AG04450 (cell line): Measurements from ENCODE around the gene GNG13. TPM values are rescaled to one million over a fixed set of nuclear protein-coding genes. Genes with fewer than 3 reads are reported as not detected.

Source experiments
- CTCF ChIA-PET: fragments of 300-600, 350-600 bp; formaldehyde crosslinking; extraction: SDS; loops from one replicate; lab custom pipeline; 2022; ENCODE audit warnings: antibody characterized with exemption, inconsistent platforms; lab: Charles Lee
- POLR2A ChIA-PET: fragments of 350-600 bp; formaldehyde crosslinking; extraction: SDS; loops from one replicate; lab custom pipeline; 2021; ENCODE audit warnings: antibody characterized with exemption, inconsistent platforms; lab: Yijun Ruan, JAX
- DNase-seq: peaks from one replicate; pipeline ENCODE4 v3.0.0-alpha.2; 2011; ENCODE audit warnings: low read depth, low spot score
- H3K27ac ChIP-seq: one replicate; pipeline ENCODE4 v1.5.1; 2012; ENCODE audit warnings: low read depth, low read length, control low read depth
- H3K27me3 ChIP-seq: one replicate; pipeline ENCODE4 v1.6.0; 2012; ENCODE audit warnings: low read length; ENCODE audit not compliant: control insufficient read depth, insufficient read depth
- H3K4me3 ChIP-seq: 2 replicates; pipeline ENCODE4 v1.5.1; 2011; ENCODE audit warnings: mild to moderate bottlenecking, low read depth, low read length, control low read depth
- H3K9me3 ChIP-seq: 2 replicates; pipeline ENCODE4 v1.5.1; 2012; ENCODE audit warnings: low read length; ENCODE audit not compliant: control insufficient read depth, insufficient read depth
- CTCF ChIP-seq: IDR thresholded peaks from 2 replicates; pipeline ENCODE4 v1.5.1; 2011; ENCODE audit warnings: low read depth, low read length, control low read depth, inconsistent platforms
- polyA plus RNA-seq: library from polyadenylated mRNA; depleted of rRNA; stranded (reverse); fragments of >200 nt; gene quantifications from 2 replicates; pipeline ENCODE4 v1.2.3, GENCODE V29; 2011

The GNG13 gene
- polyA plus RNA-seq, 1 experiment = not detected

- peak overlapping the region; percentile 20; the same call in 1 of the 2 replicates for H3K4me3 ChIP-seq
- H3K9me3 ChIP-seq = peaks cover 32% of the 10 kb centered on the region
- TF ChIP-seq CTCF = no peak
- peaks cover 11% of the 10 kb centered on the region for H3K27me3 ChIP-seq
- no peak overlapping the region for H3K27ac ChIP-seq
- DNase-seq = no peak
- POLR2A ChIA-PET = no interaction called here
- CTCF ChIA-PET = no interaction called here
Observed at GRCh38 chr16:825341-826061, 25.0 kb upstream of the GNG13 start.

DNA sequence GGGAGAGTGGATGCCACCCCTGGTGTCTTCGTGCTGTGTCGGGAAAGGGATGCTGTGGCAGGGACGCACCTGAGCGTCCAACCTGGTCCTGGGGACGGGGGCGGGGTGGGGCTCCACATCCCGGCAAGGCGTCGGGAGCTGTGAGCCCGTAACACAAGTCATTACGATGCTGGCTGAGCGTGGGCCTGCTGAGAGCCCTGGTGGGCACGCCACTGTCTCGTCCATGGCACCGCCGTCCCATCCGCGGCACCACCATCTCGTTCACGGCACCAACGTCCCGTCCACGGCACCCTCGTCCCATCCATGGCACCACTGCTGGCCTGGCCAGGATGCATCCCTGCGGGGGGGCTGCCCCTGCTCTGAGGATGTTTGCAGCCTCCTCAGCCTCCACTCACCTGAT, 24.1 kb upstream of the GNG13 start:
- H3K27me3 ChIP-seq = peaks cover 11% of the 10 kb centered on the region
- no peak for DNase-seq
- no peak overlapping the region for H3K4me3 ChIP-seq
- no peak for TF ChIP-seq CTCF
- CTCF ChIA-PET = no interaction called here
- POLR2A ChIA-PET = no interaction called here
- H3K9me3 ChIP-seq = peaks cover 26% of the 10 kb centered on the region
- H3K27ac ChIP-seq = no peak overlapping the region

DNA sequence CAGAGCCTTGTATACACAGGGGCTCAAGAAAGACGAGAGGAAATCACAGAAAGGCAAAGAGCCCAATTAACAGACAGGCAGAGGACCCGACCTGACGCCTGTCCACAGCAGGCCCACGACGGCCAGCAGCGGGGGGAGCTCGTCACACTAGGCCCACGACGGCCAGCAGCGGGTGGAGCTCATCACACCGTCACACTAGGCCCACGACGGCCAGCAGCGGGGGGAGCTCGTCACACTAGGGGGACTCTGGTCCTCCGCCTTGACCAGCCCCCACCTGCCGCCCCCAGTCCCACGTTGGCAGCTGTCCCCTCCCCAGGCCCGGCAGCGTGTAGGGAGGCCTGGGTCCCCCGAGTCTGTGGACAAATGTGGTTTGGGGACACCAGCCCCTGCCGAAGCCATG, 23.7 kb upstream of the GNG13 start:
- H3K4me3 ChIP-seq = no peak overlapping the region
- no peak overlapping the region for H3K27ac ChIP-seq
- peaks cover 26% of the 10 kb centered on the region for H3K9me3 ChIP-seq
- ChIA-PET POLR2A (no interaction called here), CTCF (no interaction called here)
- no peak for TF ChIP-seq CTCF
- DNase-seq = no peak
- H3K27me3 ChIP-seq = peaks cover 11% of the 10 kb centered on the region

- Histone ChIP-seq H3K27ac (no peak overlapping the region), H3K27me3 (peaks cover 13% of the 10 kb centered on the region), H3K9me3 (peaks cover 26% of the 10 kb centered on the region), H3K4me3 (no peak overlapping the region)
- no peak for TF ChIP-seq CTCF
- no peak for DNase-seq
- POLR2A ChIA-PET = no interaction called here
- CTCF ChIA-PET = no interaction called here
Observed at GRCh38 chr16:822909-823297, 22.4 kb upstream of the GNG13 start.

- no peak overlapping the region for H3K27ac ChIP-seq
- peaks cover 26% of the 10 kb centered on the region for H3K9me3 ChIP-seq
- ChIA-PET POLR2A (no interaction called here), CTCF (no interaction called here)
- H3K4me3 ChIP-seq = no peak overlapping the region
- H3K27me3 ChIP-seq = peaks cover 18% of the 10 kb centered on the region
- TF ChIP-seq CTCF = no peak
- DNase-seq = no peak
Observed at GRCh38 chr16:822174-822908, 21.8 kb upstream of the GNG13 start.
